Activated CD4-positive, CD25-positive, alpha-beta regulatory T cell treated with anti-CD3 and anti-CD28 coated beads, Interleukin-2, amount 50 U/mL, for 16 hours (primary cell): ENCODE results near the gene FANCB.

Experiments
- DNase-seq: peaks from one replicate; pipeline ENCODE4 v3.0.0-alpha.2; 2020; ENCODE audit warnings: low read depth, low spot score

Gene FANCB

GRCh38 chrX:14837155-14837554, 35.7 kb downstream of the FANCB start:
- DNase-seq, result no peak

GRCh38 chrX:14832586-14832985, 40.3 kb downstream of the FANCB start:
- DNase-seq, result no peak

- no peak for DNase-seq
Observed at GRCh38 chrX:14832151-14832550, 40.7 kb downstream of the FANCB start.

DNA sequence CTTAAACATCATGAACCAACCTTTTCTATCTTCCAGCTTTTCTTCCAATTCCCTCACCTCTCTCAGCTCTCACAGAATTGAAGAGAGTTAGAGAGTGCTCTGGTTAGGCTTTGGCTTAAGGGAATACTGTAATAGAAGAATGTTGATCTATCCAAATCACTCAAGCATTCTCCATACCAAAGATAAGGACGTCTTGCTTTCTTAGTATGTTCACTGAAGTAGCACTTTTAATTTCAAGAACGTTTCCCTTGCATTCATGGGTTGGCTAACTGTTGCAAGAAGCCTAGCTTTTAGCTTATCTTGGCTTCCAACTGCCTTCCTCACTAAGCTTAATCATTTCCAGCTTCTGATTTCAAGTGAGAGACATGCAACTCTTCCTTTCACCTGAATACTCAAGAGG, 43.2 kb downstream of the FANCB start:
- no peak for DNase-seq

GRCh38 chrX:14826319-14826718, 46.5 kb downstream of the FANCB start:
- no peak for DNase-seq

GRCh38 chrX:14825851-14826250, 47.0 kb downstream of the FANCB start:
- no peak for DNase-seq

DNA sequence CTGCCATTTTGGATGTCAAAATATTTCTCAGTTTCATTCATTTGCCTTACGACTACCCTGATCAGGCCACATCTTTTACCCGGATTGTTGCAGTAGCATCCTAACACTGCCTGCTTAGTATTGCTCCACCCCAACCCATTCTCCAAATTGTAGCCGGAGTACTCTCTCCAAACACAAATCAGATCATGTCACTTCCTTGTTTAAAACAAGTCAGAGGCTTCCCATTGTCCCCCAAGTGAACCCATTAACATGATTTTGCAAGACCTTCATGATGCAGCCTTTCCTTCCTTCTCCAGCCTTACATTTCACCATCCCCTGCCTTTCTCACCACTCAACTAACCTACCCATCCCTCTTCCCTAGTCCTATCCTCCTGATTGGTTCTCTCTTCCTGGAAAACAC, 53.1 kb downstream of the FANCB start:
- no peak for DNase-seq

- DNase-seq, result no peak
Observed at GRCh38 chrX:14817571-14817970, 55.3 kb downstream of the FANCB start.

DNA sequence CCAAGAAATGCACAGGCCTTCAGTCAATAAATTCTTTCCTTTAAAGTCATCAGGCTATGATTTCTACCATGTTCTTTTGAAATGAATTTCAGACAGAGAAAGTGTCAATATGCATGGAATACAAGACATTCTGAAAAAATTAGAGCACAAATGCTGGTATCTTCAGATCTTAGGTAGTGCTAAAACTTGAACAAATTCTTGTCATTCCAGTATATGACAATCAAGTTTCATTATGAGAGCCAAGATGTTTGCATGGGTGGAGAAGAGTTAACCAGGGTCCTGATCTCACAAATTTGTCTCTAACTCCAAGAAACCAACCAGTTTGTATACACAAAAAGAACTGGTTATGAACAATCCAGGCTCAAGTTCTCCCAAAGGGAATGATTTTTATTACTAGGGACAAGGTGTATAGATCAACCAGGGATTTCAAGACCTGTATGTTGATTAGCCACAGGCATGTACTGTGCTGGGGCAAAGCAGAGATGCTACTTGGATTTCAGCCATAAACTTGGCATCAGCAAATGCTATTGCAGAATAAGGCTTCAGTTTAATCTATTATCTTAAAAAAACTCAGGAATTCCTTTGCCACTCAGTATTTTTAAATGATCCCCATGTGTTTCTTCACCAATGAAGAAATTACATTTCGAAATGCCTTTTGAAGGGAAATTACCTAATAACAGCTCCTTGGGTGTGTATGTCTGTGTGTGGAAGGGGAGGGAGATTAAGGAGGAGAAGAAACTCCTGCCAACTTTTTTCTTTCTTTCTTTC, 69.7 kb downstream of the FANCB start:
- DNase-seq, result no peak

DNA sequence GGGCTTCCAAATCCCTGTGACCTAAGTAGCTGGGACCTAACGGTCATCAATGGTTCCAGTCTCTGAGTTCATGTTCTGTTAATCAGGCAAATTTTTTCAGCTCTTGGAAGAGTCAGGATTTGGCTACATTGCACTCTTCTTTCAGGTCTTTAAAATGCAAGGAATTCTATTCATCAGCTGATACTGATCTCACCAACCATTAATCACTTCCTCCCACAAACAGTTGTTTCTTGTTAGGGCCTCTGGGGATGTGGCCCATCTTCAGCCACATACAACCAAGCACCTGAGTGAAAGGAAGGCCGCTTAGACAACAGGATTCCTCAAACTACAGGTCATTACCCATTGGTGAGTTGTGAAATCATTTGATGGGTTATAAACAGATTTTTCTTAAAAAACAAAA, 71.7 kb downstream of the FANCB start:
- no peak for DNase-seq

- DNase-seq, result no peak
Observed at GRCh38 chrX:14798805-14799397, 74.0 kb downstream of the FANCB start.
